B cell (primary cell): ENCODE measurements around the gene AGAP1. TPM values are rescaled to one million over a fixed set of nuclear protein-coding genes. Genes with fewer than 3 reads are reported as not detected.

ENCODE experiments used
- ATAC-seq: fragments of 200-7000 bp; cut with Tn5 transposase; one replicate; pipeline ENCODE4 v1.10.0; 2021; ENCODE audit warnings: low read depth, mild to moderate bottlenecking, moderate number of reproducible peaks, moderate library complexity
- CTCF ChIA-PET: fragments of 350-600 bp; sonication (Branson Sonifier 250); formaldehyde crosslinking; loops from one replicate; lab custom pipeline; 2021; ENCODE audit warnings: antibody characterized with exemption, inconsistent platforms; lab: Charles Lee
- POLR2A ChIA-PET: fragments of 350-600 bp; sonication (Branson Sonifier 250); formaldehyde crosslinking; loops from one replicate; lab custom pipeline; 2021; ENCODE audit warnings: antibody characterized with exemption; lab: Charles Lee
- DNase-seq: peaks from one replicate; pipeline ENCODE4 v3.0.0; 2013
- H2AFZ ChIP-seq: 2 replicates; pipeline ENCODE4 v1.6.1; 2012; ENCODE audit warnings: mild to moderate bottlenecking, low read depth, low read length; ENCODE audit not compliant: insufficient read depth, poor library complexity, severe bottlenecking
- H3K27ac ChIP-seq, 2 donors: 1 replicate in 1 of 2; 2 replicates in 1 of 2; pipeline ENCODE4 v1.5.1; 2012 to 2013; ENCODE audit warnings: low read length in 2 of 2, mild to moderate bottlenecking in 2 of 2, moderate library complexity in 1 of 2
- H3K27me3 ChIP-seq, 4 experiments: fragments of 200-600 bp in 1 of 4; sonication (generic) in 1 of 4; replicated peaks in 1 of 4; 1 replicate in 2 of 4; 2 replicates in 2 of 4; pipeline versions ENCODE4 v1.6.1 to v1.7.0; 2013 to 2016; ENCODE audit warnings: low read length in 3 of 4, mild to moderate bottlenecking in 2 of 4, mixed read lengths in 1 of 4, moderate library complexity in 1 of 4; ENCODE audit not compliant: insufficient read depth in 4 of 4, control insufficient read depth in 3 of 4; ENCODE audit errors: control extremely low read depth in 1 of 4
- H3K36me3 ChIP-seq, 2 experiments: replicated peaks in 1 of 2; 1 replicate in 1 of 2; 2 replicates in 1 of 2; pipeline versions ENCODE4 v1.6.1 to v1.7.1; 2013; ENCODE audit warnings: low read length in 1 of 2; ENCODE audit not compliant: insufficient read depth in 2 of 2, control insufficient read depth in 1 of 2; ENCODE audit errors: control extremely low read depth in 1 of 2, extremely low read depth in 1 of 2
- H3K4me1 ChIP-seq, 2 donors: fragments of 200-600 bp in 1 of 2; sonication (generic) in 1 of 2; 1 replicate in 1 of 2; 2 replicates in 1 of 2; pipeline versions ENCODE4 v1.5.1 to v1.6.1; 2013 to 2017; ENCODE audit warnings: low read length in 2 of 2; ENCODE audit not compliant: control insufficient read depth in 2 of 2, insufficient read depth in 2 of 2
- H3K4me2 ChIP-seq: replicated peaks from 2 replicates; pipeline ENCODE3; 2012; ENCODE audit warnings: mild to moderate bottlenecking, low read depth, low read length; ENCODE audit not compliant: poor library complexity, severe bottlenecking
- H3K4me3 ChIP-seq, 5 experiments: fragments of 200-600 bp in 1 of 5; sonication (generic) in 1 of 5; 1 replicate in 3 of 5; 2 replicates in 2 of 5; pipeline versions ENCODE4 v1.5.1 to v1.7.0; 2011 to 2016; ENCODE audit warnings: low read length in 4 of 5, mild to moderate bottlenecking in 4 of 5, low read depth in 2 of 5, control low read depth in 1 of 5, moderate library complexity in 1 of 5; ENCODE audit not compliant: insufficient read depth in 1 of 5; ENCODE audit errors: control extremely low read depth in 1 of 5, extremely low read depth in 1 of 5
- H3K79me2 ChIP-seq: fragments of 200-600 bp; sonication (generic); one replicate; pipeline ENCODE4 v1.6.0; 2016; ENCODE audit warnings: low read length; ENCODE audit not compliant: control insufficient read depth, insufficient read depth
- H3K9ac ChIP-seq: fragments of 200-600 bp; sonication (generic); 2 replicates; pipeline ENCODE4 v1.6.1; 2017; ENCODE audit warnings: mild to moderate bottlenecking, low read length, moderate library complexity
- H3K9me3 ChIP-seq, 3 donors: one replicate each; pipeline versions ENCODE4 v1.6.1 to v1.7.1; 2013; ENCODE audit warnings: low read length in 2 of 3; ENCODE audit not compliant: control insufficient read depth in 2 of 3, insufficient read depth in 1 of 3; ENCODE audit errors: control extremely low read depth in 1 of 3
- H4K20me1 ChIP-seq: 2 replicates; pipeline ENCODE4 v1.6.0; 2012; ENCODE audit warnings: mild to moderate bottlenecking, low read length; ENCODE audit not compliant: insufficient read depth, control insufficient read depth, poor library complexity, severe bottlenecking
- H3K27ac Mint-ChIP-seq: one replicate; pipeline ENCODE4 v1.8.0; 2021; ENCODE audit warnings: mixed read lengths
- H3K27me3 Mint-ChIP-seq: one replicate; pipeline ENCODE4 v1.8.0; 2021; ENCODE audit warnings: mixed read lengths
- H3K4me1 Mint-ChIP-seq: one replicate; pipeline ENCODE4 v1.8.0; 2021; ENCODE audit warnings: mixed read lengths
- H3K4me3 Mint-ChIP-seq: one replicate; pipeline ENCODE4 v1.8.0; 2021; ENCODE audit warnings: mixed read lengths
- H3K9me3 Mint-ChIP-seq: one replicate; pipeline ENCODE4 v1.8.0; 2022; ENCODE audit warnings: mixed read lengths; ENCODE audit not compliant: insufficient read depth
- CTCF ChIP-seq: fragments of 200-600 bp; IDR thresholded peaks from one replicate; pipeline ENCODE4 v1.8.0; 2022; ENCODE audit warnings: antibody characterized with exemption, mild to moderate bottlenecking
- EZH2 ChIP-seq: IDR thresholded peaks from 2 replicates; pipeline ENCODE4 v1.6.1; 2012; ENCODE audit warnings: borderline replicate concordance, low read depth, mild to moderate bottlenecking, moderate library complexity, low read length; ENCODE audit not compliant: insufficient read depth, poor library complexity, severe bottlenecking
- WGBS: methylation state at CpG from one replicate; pipeline ENCODE4 v1.1.5; 2013; ENCODE audit warnings: missing lambda C conversion rate; ENCODE audit not compliant: insufficient coverage; 5-methylcytosine and 5-hydroxymethylcytosine counted together
- intact Hi-C: fragments of 100-400 bp; cut with micrococcal nuclease; formaldehyde crosslinking; loops from one replicate; pipeline ENCODE4 v1.10.0; 2022
- polyA plus RNA-seq: library from polyadenylated mRNA; depleted of rRNA; stranded (reverse); fragments of >200 nt; gene quantifications from 2 replicates; pipeline ENCODE4 v1.2.3, GENCODE V29; 2012
- total RNA-seq, 2 donors: library from RNA; stranded (reverse); fragments of 120-200 nt in 1 of 2; gene quantifications; 1 replicate in 1 of 2; 2 replicates in 1 of 2; pipeline versions ENCODE4 v1.2.3 to v1.2.4, GENCODE V29; 2013 to 2022

AGAP1 gene
- total and polyA plus RNA-seq, 2 donors (not counting 1 experiment from before 2014, with no cell fraction given), result 0.01 TPM; not detected in 1

GRCh38 chr2:235552671-235553070 is 58.8 kb downstream of the AGAP1 start:
- Histone ChIP-seq H3K9ac (no peak overlapping the region), H3K4me2 (no peak overlapping the region)
- no peak for ATAC-seq

GRCh38 chr2:235553291-235553690 is 59.4 kb downstream of the AGAP1 start:
- Histone ChIP-seq H3K4me2 (no peak overlapping the region), H3K9ac (no peak overlapping the region), H3K9me3 (peaks cover 0 to 5% (median 0%) of the 10 kb centered on the region in 3 donors), H3K36me3 (no peaks in the 10 kb centered on the region), H3K4me3 (no peak overlapping the region), H3K27me3 (peaks cover 0 to 2% (median 0%) of the 10 kb centered on the region in 4 experiments), H2AFZ (no peak overlapping the region), H4K20me1 (no peaks in the 10 kb centered on the region), H3K4me1 (no peaks in the 10 kb centered on the region), H3K79me2 (no peaks in the 10 kb centered on the region), H3K27ac (no peak overlapping the region)
- Mint-ChIP-seq H3K9me3 (no peaks in the 10 kb centered on the region), H3K27me3 (peaks cover 27% of the 10 kb centered on the region), H3K27ac (no peak overlapping the region), H3K4me3 (no peak overlapping the region), H3K4me1 (no peaks in the 10 kb centered on the region)
- TF ChIP-seq EZH2 (no peak), CTCF (no peak)
- WGBS, result 92% methylated on average over 4 of the region's 6 CpGs
- CTCF ChIA-PET, result no interaction called here
- DNase-seq (no peak), ATAC-seq (no peak)
- intact Hi-C loops, result no loop called here
- POLR2A ChIA-PET, result no interaction called here

More at GRCh38 chr2:235552671-235553070, 58.8 kb downstream of the AGAP1 start:
- no CpG with 5 or more reads among the region's 3 CpGs for WGBS
- no peak overlapping the region for H3K27ac Mint-ChIP-seq
- no peaks in the 10 kb centered on the region for H3K79me2 ChIP-seq
- no peaks in the 10 kb centered on the region for H3K4me1 Mint-ChIP-seq
- DNase-seq, result no peak
- no peak overlapping the region for H3K4me3 ChIP-seq
- CTCF ChIA-PET, result no interaction called here
- no peaks in the 10 kb centered on the region for H3K4me1 ChIP-seq
- H3K9me3 Mint-ChIP-seq, result no peaks in the 10 kb centered on the region
- H3K9me3 ChIP-seq, result peaks cover 0 to 5% (median 0%) of the 10 kb centered on the region in 3 donors
- H3K27me3 ChIP-seq, result peaks cover 0 to 2% (median 0%) of the 10 kb centered on the region in 4 experiments
- intact Hi-C loops, result no loop called here
- no peaks in the 10 kb centered on the region for H4K20me1 ChIP-seq
- TF ChIP-seq EZH2 (no peak), CTCF (no peak)
- no peak overlapping the region for H3K27ac ChIP-seq
- H3K27me3 Mint-ChIP-seq, result peaks cover 26% of the 10 kb centered on the region
- POLR2A ChIA-PET, result no interaction called here
- no peak overlapping the region for H3K4me3 Mint-ChIP-seq
- no peak overlapping the region for H2AFZ ChIP-seq
- no peaks in the 10 kb centered on the region for H3K36me3 ChIP-seq
